NCI-H128 (cell line): Measurements from ENCODE around the gene KANSL1.

Experiments
- DNase-seq: peaks from one replicate; lab custom pipeline; 2025; ENCODE audit not compliant: unreplicated experiment; lab: John Stamatoyannopoulos, UW

KANSL1 gene

DNA sequence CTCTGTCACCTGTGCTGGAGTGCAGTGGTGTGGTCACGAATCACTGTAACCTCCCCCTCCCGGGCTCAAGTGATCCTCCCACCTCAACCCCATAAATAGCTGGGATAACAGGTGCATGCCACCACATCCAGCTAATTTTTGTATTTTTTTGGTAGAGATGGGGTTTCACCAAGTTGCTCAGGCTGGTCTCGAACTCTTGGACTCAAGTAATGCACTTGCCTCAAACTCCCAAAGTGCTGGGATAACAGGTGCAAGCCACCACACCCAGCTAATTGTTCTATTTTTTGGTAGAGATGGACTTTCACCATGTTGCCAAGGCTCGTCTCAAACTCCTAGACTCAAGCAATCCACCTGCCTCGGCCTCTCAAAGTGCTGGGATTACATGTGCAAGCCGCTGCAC is 107.7 kb downstream of the KANSL1 start:
- no peak for DNase-seq

GRCh38 chr17:46082257-46082656 is 111.0 kb downstream of the KANSL1 start:
- no peak for DNase-seq

GRCh38 chr17:46081018-46081320 is 112.3 kb downstream of the KANSL1 start:
- DNase-seq: no peak

DNA sequence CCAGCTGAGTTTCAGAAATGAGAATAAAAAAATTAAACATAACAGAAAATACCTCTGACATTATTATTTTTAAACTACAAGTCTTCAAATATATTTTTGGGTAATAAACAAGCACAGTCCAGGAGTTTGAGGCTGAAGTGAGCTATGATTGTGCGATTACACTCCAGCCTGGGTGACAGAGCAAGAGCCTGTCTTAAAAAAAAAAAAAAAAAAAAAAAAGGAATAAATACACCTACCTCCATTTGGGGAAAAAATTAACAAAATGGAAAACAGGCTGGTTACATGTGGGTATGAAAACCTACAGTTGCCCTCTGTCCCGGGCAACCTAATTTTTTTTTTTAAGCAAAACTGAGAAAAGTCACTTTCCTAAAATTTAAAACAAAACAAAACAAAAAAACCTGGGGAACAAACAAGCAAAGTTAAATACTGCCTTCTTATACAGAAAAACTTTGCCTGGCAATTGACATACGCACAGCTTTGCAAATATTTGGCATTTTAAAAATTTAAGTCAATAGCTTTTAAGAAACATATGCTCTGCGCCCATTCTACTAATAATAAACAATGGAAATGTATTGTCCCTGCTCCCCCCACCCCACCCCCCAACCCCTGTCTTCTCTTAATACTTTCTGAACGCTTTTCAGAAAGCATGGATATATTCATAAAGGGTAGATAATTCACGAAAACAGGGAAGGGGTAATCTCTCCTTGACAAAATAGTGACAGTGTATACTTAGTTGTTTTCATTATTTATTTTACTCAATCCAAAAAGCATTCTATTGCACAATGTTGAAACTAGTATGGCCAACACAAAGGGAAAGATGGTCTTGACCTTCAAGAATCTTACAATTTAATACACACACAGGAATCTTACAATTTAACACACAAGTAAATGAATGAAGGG is 112.9 kb downstream of the KANSL1 start:
- no peak for DNase-seq

- no peak for DNase-seq
These were observed 114.6 kb downstream of the KANSL1 start for GRCh38 chr17:46078675-46079074.

DNA sequence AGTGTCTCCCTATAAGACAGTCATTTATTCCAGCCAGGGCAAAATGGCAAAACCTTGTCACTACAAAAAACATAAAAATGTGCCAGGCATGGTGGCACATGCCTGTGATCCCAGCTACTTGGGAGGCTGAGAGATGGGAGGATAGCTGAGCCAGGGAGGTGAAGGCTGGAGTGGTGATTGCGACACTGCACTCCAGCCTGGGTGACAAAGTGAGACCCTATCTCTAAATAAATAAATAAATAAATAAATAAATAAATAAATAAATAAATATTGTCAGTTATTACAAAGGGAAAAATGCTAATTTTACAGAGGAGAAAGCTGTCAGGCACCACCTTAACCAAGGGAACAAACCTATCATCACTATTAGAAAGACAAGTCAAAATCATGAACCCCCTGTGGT is 118.7 kb downstream of the KANSL1 start:
- no peak for DNase-seq

DNA sequence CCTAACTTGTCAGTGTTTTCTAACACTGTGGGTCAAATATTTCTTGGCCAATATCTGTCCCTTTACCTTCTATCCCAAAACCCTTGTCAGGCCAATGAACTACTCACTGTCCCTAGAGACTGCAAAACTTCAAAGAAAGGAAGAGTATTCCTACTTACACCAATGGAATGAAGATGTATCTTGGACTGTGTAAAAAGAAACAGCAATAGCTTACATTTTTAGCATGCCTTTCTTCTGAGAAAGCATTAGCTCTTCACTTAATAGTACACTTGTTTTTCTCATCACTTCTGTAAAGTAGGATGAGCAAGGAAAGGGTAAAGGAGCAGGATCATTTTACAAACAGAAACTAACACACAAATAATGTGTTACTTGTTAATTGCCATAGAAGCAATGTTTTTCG is 120.2 kb downstream of the KANSL1 start:
- DNase-seq: no peak

DNA sequence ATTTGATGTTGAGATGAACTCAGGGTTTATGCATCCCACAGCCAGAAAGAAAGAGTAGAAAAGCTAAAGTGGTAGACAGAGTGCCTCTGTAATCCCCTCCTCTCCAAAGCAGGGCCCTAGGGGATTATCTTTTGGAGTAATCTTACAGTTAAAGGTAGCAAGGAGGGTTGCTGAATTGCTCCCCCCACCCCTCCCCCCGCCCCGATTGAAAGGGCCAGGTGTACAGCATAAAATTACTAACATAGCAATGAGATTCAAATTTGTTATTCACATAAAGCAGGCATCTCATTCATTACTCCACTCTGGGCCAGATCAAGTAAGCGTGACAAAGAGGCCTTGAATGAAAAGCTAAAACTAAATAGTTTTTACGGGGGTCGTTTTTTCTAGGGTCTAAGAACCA is 121.4 kb downstream of the KANSL1 start:
- peak; percentile 7 for DNase-seq

- no peak for DNase-seq
These were observed 128.8 kb downstream of the KANSL1 start for GRCh38 chr17:46064460-46064859.

DNA sequence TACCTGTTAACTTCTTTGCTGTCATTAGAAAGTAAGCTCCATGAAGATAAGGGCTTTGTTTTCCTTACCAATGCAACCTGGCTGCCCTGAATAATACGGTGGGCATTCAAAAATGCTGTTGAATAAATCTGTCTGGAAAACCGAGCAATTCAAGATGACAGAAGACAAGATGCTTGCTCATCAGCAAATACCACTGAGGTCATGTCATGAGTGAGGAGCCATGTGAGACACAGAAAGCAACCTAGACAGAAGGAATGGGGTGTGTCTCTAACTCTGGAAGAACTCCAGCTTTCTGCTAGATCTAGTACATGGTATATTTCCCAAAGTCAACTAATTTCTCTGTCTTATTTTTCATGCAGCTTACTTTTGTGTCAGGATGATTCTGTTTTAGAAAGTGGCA is 130.0 kb downstream of the KANSL1 start:
- DNase-seq: no peak

GRCh38 chr17:46061435-46061834 is 131.8 kb downstream of the KANSL1 start:
- DNase-seq: no peak

GRCh38 chr17:46060461-46060860 is 132.8 kb downstream of the KANSL1 start:
- DNase-seq: no peak

GRCh38 chr17:46059486-46059885 is 133.7 kb downstream of the KANSL1 start:
- DNase-seq: no peak

GRCh38 chr17:46057366-46057765 is 135.9 kb downstream of the KANSL1 start:
- no peak for DNase-seq

DNA sequence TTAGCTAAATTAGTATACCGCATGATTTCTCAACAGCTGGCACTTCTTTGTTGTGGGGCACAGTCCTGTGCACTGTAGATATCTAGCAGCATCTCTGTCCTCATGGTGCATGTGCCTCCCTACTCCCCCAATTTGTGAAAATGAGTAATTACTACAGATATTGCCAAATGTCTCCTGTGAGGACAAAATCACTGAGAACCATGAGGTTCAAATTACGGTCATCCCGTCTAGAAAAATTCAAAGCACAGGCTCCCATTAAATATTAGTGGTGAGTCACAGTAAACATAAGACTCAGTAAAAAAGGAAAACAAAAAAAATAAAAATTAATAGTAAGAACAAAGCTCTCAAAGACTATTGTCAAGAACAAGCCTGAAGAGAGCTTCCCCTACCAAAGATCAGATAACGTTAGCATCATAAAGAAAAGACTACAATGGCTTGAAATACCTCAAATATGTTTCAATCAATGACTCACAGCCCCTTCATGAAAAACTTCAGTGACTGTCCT is 136.4 kb downstream of the KANSL1 start:
- no peak for DNase-seq

DNA sequence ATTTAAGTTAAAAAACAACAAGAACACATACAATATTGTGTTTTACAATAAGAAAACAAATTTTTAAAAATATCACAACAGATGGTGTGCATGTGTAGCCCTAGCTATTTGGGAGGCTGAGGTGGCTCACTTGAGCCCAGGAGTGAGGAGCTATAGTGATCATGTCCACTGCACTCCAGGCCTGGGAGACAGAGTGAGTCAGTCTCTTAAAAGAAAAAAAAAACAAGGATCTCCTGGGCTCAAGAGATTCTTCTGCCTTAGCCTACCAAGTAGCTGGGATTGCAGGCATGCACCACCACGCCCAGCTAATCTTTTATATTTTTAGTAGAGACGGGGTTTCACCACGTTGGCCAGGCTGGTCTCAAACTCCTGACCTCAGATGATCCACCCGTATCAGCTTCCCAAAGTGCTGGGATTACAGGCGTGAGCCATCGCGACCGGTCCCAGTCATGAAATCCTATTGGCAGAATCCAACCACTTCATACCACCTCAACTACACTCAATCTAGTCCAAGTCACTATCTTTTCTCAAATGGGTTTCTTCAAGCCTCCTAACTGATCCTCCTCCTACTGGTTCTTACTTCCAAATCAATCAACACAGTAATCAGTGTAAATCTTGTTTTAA is 139.2 kb downstream of the KANSL1 start:
- no peak for DNase-seq

- DNase-seq: no peak
These were observed 143.6 kb downstream of the KANSL1 start for GRCh38 chr17:46049656-46050055.

DNA sequence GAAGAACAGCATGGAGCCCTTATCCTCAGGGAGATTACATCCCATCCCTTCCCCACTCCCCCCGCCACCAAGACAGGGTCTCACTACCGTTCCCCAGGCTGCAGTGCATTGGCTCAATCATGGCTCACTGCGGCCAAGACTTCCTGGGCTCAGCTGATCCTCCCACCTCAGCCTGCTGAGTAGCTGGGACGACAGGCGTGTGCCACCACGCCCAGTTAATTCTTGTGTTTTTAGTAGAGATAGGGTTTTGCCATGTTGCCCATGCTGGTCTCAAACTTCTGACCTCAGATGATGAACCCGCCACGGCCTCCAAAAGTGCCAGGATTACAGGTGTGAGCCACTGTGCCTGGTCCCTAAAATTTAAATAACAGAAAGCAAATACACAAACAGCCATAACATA is 145.4 kb downstream of the KANSL1 start:
- DNase-seq: no peak

- DNase-seq: no peak
These were observed 145.8 kb downstream of the KANSL1 start for GRCh38 chr17:46047398-46047797.

DNA sequence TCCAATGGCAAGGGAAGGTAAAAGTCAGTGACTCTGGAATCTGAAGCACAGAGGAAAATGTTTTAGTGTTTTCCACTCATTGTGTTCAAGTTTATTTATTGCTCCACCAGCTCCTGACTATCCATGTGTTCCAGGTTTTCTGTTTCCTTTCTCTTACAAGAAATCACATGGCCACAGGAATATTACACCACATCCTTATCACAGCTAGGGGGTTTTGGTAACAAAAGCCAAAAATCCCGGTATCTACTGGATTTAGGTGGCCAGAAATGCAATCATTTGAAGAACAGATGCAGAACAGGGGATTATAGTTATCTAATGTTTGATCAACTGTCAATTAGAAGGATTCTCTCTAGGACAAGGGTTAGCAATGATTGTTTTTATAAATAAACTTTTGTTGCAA is 146.3 kb downstream of the KANSL1 start:
- DNase-seq: no peak

GRCh38 chr17:46045639-46046038 is 147.6 kb downstream of the KANSL1 start:
- no peak for DNase-seq

DNA sequence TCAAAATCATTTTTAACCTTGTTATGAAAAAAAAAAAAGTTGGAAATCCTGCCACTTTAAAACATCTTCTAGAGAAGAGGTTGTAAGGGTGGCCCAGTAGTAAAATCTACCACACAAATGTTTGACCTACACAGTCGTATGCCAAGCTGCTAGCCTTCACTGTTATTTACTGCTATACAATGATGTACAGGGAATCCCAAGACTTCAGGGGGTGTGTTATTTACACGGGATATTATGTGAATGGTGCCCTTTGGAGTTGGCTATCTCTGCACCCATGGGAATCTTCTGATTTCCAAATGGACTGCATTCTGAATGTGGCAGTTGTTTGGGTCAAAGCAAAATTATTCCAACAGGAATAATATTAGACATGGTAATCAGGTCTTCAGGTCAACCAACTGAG is 148.2 kb downstream of the KANSL1 start:
- no peak for DNase-seq
